H1 (cell line): ENCODE results near the gene GALNT9. TPM values are rescaled to one million over a fixed set of nuclear protein-coding genes. Genes with fewer than 3 reads are reported as not detected.

Experiments used
- CTCF ChIA-PET: fragments of 300-600 bp; sonication (Branson Sonifier 250); formaldehyde crosslinking; loops from one replicate; lab custom pipeline; 2021; ENCODE audit not compliant: partially characterized antibody; lab: Charles Lee
- POLR2A ChIA-PET: fragments of 300-600 bp; sonication (Branson Sonifier 250); formaldehyde crosslinking; loops from one replicate; lab custom pipeline; 2021; ENCODE audit warnings: inconsistent platforms; ENCODE audit not compliant: partially characterized antibody; lab: Charles Lee
- DNase-seq, 2 experiments: peaks; one replicate each; pipeline versions ENCODE4 v3.0.0 to v3.0.0-alpha.2; 2010 to 2022; ENCODE audit warnings: low spot score in 2 of 2, low read depth in 1 of 2, mixed read lengths in 1 of 2
- FAIRE-seq: peaks from 2 replicates; lab custom pipeline; 2011; peaks lifted over from hg19 to GRCh38; lab: Jason Lieb, UNC
- H2AFZ ChIP-seq: 2 replicates; pipeline ENCODE4 v1.8.1; 2012; ENCODE audit warnings: low read length, inconsistent platforms
- H2AK5ac ChIP-seq: 2 replicates; pipeline ENCODE4 v1.6.1; 2013; ENCODE audit warnings: low read depth, low read length
- H2BK120ac ChIP-seq: replicated peaks from 2 replicates; pipeline ENCODE3; 2013; ENCODE audit warnings: low read depth, low read length, inconsistent platforms
- H2BK12ac ChIP-seq: 2 replicates; pipeline ENCODE4 v1.6.1; 2013; ENCODE audit warnings: low read depth, low read length
- H2BK15ac ChIP-seq: 2 replicates; pipeline ENCODE4 v1.6.1; 2013; ENCODE audit warnings: low read length
- H2BK20ac ChIP-seq: 2 replicates; pipeline ENCODE4 v1.6.1; 2013; ENCODE audit warnings: low read length
- H2BK5ac ChIP-seq: 2 replicates; pipeline ENCODE4 v1.6.1; 2013; ENCODE audit warnings: low read depth, low read length
- H3K14ac ChIP-seq: 2 replicates; pipeline ENCODE4 v1.6.1; 2013; ENCODE audit warnings: inconsistent platforms; ENCODE audit not compliant: insufficient read length
- H3K18ac ChIP-seq: 2 replicates; pipeline ENCODE4 v1.6.1; 2013; ENCODE audit warnings: low read length; ENCODE audit errors: extremely low read depth
- H3K23ac ChIP-seq: 2 replicates; pipeline ENCODE4 v1.6.1; 2013; ENCODE audit warnings: inconsistent platforms; ENCODE audit not compliant: insufficient read length
- H3K23me2 ChIP-seq: 2 replicates; pipeline ENCODE4 v1.6.1; 2013; ENCODE audit warnings: low read depth, low read length
- H3K27ac ChIP-seq: 2 replicates; pipeline ENCODE4 v1.6.1; 2011; ENCODE audit warnings: low read depth, low read length, inconsistent platforms
- H3K27me3 ChIP-seq, 4 experiments: replicated peaks in 1 of 4; 1 replicate in 1 of 4; 2 replicates in 3 of 4; pipeline versions ENCODE4 v1.6.1 to v1.8.1; 2011 to 2013; ENCODE audit warnings: low read length in 3 of 4, mild to moderate bottlenecking in 3 of 4, inconsistent platforms in 2 of 4, mixed read lengths in 2 of 4, moderate library complexity in 1 of 4; ENCODE audit not compliant: control insufficient read depth in 3 of 4, insufficient read depth in 3 of 4; ENCODE audit errors: extremely low read depth in 1 of 4
- H3K36me3 ChIP-seq, 4 experiments: 2 replicates each; pipeline versions ENCODE4 v1.6.1 to v1.8.1; 2011 to 2013; ENCODE audit warnings: mild to moderate bottlenecking in 4 of 4, low read length in 3 of 4, moderate library complexity in 2 of 4, control low read depth in 1 of 4, inconsistent platforms in 1 of 4; ENCODE audit not compliant: insufficient read depth in 4 of 4, control insufficient read depth in 2 of 4
- H3K4ac ChIP-seq: replicated peaks from 2 replicates; pipeline ENCODE3; 2013; ENCODE audit warnings: low read length, low read depth, mixed read lengths, inconsistent platforms; ENCODE audit not compliant: insufficient read length
- H3K4me1 ChIP-seq, 4 experiments: replicated peaks in 1 of 4; 1 replicate in 1 of 4; 2 replicates in 3 of 4; pipeline versions ENCODE4 v1.6.1 to v1.8.1; 2011 to 2013; ENCODE audit warnings: low read length in 3 of 4, inconsistent platforms in 2 of 4, mixed read lengths in 1 of 4; ENCODE audit not compliant: insufficient read depth in 4 of 4, control insufficient read depth in 3 of 4
- H3K4me2 ChIP-seq, 2 experiments: 2 replicates each; pipeline versions ENCODE4 v1.6.1 to v1.8.1; 2011 to 2013; ENCODE audit warnings: low read depth in 2 of 2, low read length in 2 of 2, control low read depth in 1 of 2, inconsistent platforms in 1 of 2, mild to moderate bottlenecking in 1 of 2; ENCODE audit not compliant: insufficient read depth in 1 of 2
- H3K4me3 ChIP-seq, 4 experiments: fragments of 200-600, 300-600 bp in 1 of 4; sonication (generic), shearing (Covaris generic), sonication (Bioruptor Twin) in 1 of 4; 2 replicates each; pipeline versions ENCODE4 v1.5.1 to v1.8.1; 2011 to 2016; ENCODE audit warnings: low read length in 4 of 4, low read depth in 3 of 4, control low read depth in 2 of 4, inconsistent platforms in 2 of 4, mild to moderate bottlenecking in 2 of 4, mixed read lengths in 1 of 4, moderate library complexity in 1 of 4; ENCODE audit not compliant: insufficient read depth in 2 of 4; ENCODE audit errors: extremely low read depth in 1 of 4
- H3K56ac ChIP-seq: replicated peaks from 2 replicates; pipeline ENCODE3; 2013; ENCODE audit warnings: low read depth, mild to moderate bottlenecking, mixed read lengths, low read length, inconsistent platforms; ENCODE audit not compliant: insufficient read length
- H3K79me1 ChIP-seq: 2 replicates; pipeline ENCODE4 v1.6.1; 2013; ENCODE audit warnings: low read depth, low read length, control low read depth
- H3K79me2 ChIP-seq, 2 experiments: 2 replicates each; pipeline versions ENCODE4 v1.6.1 to v1.8.1; 2012 to 2013; ENCODE audit warnings: low read length in 2 of 2, mild to moderate bottlenecking in 2 of 2, inconsistent platforms in 1 of 2; ENCODE audit not compliant: insufficient read depth in 2 of 2, control insufficient read depth in 1 of 2
- H3K9ac ChIP-seq, 4 experiments: replicated peaks in 1 of 4; 1 replicate in 1 of 4; 2 replicates in 3 of 4; pipeline versions ENCODE4 v1.6.1 to v1.8.1; 2011 to 2013; ENCODE audit warnings: low read depth in 3 of 4, low read length in 3 of 4, control low read depth in 2 of 4, mild to moderate bottlenecking in 2 of 4, moderate library complexity in 2 of 4, inconsistent platforms in 1 of 4; ENCODE audit errors: extremely low read depth in 1 of 4
- H3K9me3 ChIP-seq, 2 experiments: 2 replicates each; pipeline versions ENCODE4 v1.6.1 to v1.8.1; 2012 to 2013; ENCODE audit warnings: mild to moderate bottlenecking in 2 of 2, moderate library complexity in 2 of 2, control low read depth in 1 of 2, inconsistent platforms in 1 of 2, low read depth in 1 of 2, low read length in 1 of 2, mixed read lengths in 1 of 2; ENCODE audit not compliant: insufficient read depth in 2 of 2
- H4K20me1 ChIP-seq, 2 experiments: replicated peaks in 1 of 2; 2 replicates each; pipeline versions ENCODE3 to v1.8.1; 2011 to 2013; ENCODE audit warnings: inconsistent platforms in 2 of 2, low read length in 2 of 2, mild to moderate bottlenecking in 1 of 2; ENCODE audit not compliant: insufficient read depth in 2 of 2, control insufficient read depth in 1 of 2
- H4K5ac ChIP-seq: 2 replicates; pipeline ENCODE4 v1.6.1; 2013; ENCODE audit warnings: low read length, low read depth, mixed read lengths, inconsistent platforms; ENCODE audit not compliant: insufficient read length
- H4K8ac ChIP-seq: 2 replicates; pipeline ENCODE4 v1.8.0; 2013; ENCODE audit warnings: mild to moderate bottlenecking, moderate library complexity, low read length, inconsistent platforms; ENCODE audit not compliant: insufficient read depth; ENCODE audit errors: extremely low read depth
- H4K91ac ChIP-seq: replicated peaks from 2 replicates; pipeline ENCODE3; 2013; ENCODE audit warnings: low read length, mixed read lengths, inconsistent platforms; ENCODE audit not compliant: insufficient read length
- EGR1 ChIP-seq: IDR thresholded peaks from 2 replicates; pipeline ENCODE4 v1.6.1; 2011; ENCODE audit warnings: low read depth, low read length, borderline replicate concordance
- WGBS, 2 experiments: shearing (Covaris generic) in 1 of 2; methylation state at CpG; one replicate each; pipeline versions ENCODE4 v1.1.6 to v1.1.7; 2013 to 2015; ENCODE audit warnings: low lambda C conversion rate in 2 of 2, mixed read lengths in 2 of 2, inconsistent platforms in 1 of 2, low coverage in 1 of 2, missing lambda C conversion rate in 1 of 2; ENCODE audit not compliant: insufficient replicate concordance in 2 of 2, insufficient coverage in 1 of 2, insufficient read length in 1 of 2; ENCODE audit errors: extremely low coverage in 1 of 2, missing lambda C conversion rate in 1 of 2; 5-methylcytosine and 5-hydroxymethylcytosine counted together
- polyA plus RNA-seq, 7 experiments: library from polyadenylated mRNA; depleted of rRNA in 3 of 7; stranded (reverse) in 5 of 7; unstranded in 2 of 7; fragments of >200 nt in 5 of 7; fragments of 200-250 nt in 2 of 7; gene quantifications; 1 replicate in 5 of 7; 2 replicates in 1 of 7; 4 replicates in 1 of 7; pipeline versions ENCODE4 v1.2.1 to v1.2.3, GENCODE V29; 2011 to 2013; ENCODE audit warnings: missing spikeins in 2 of 7, mixed read lengths in 2 of 7
- total RNA-seq: library from RNA; stranded (reverse); fragmentation: NEBNext Ultra II Directional; extraction: Animal tissue kit (Norgen Biotek cat#: 25700); gene quantifications from 2 replicates; pipeline ENCODE4 v1.2.1, GENCODE V29; 2021
- TF ChIP-seq, protein P1 (sequence below), 3 experiments: IDR thresholded peaks; 1 replicate in 2 of 3; 2 replicates in 1 of 3; pipeline versions ENCODE4 v1.5.1 to v1.6.1; 2011; ENCODE audit warnings: low read length in 3 of 3, mild to moderate bottlenecking in 3 of 3, inconsistent platforms in 2 of 3, low read depth in 1 of 3, moderate library complexity in 1 of 3; ENCODE audit not compliant: insufficient read depth in 1 of 3; ENCODE audit errors: control extremely low read depth in 1 of 3

GALNT9 gene
- total and polyA plus RNA-seq, 2 of the 8 experiments (the other 6 are each of a cell fraction or from before 2014, with no cell fraction given) = 2.0 to 3.6 TPM

DNA sequence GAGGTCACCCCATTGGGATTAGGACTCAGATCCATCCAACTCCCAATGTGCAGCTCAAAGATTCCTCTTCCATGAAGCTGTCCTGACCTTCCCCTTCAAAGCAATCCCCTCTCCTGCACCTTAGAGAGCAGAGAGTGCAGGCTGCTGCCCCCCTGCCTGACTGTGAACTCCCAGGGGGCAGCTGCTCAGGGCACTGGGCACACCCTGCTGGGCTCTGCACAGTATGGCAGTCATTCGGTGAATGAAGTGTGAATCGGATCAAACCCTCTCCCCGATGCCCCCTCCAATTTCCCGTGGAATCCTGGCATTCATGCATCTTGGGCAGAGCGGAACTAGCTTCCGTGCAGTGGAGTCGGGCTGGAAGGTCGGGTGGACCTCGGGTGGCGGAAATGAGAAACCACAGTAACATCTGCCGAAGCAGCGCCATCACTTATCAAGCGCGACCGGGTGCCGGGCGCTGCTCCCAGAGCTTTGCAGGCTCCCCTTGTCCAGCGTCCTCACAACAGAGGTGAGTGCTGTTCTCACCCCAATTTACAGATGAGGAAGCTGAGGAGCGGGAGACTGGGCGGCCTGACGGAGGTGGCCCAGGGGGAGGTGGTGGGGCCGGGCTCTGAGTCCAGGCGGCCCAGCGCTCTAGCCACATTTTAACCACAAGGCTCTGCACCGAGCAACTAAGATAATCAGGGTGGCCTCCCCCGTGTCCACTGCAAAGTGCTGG lies 14.7 kb downstream of the GALNT9 start:
- no peak overlapping the region for H3K4ac ChIP-seq
- no peak overlapping the region for H2BK20ac ChIP-seq
- H4K20me1 ChIP-seq = peaks cover 0 to 3% of the 10 kb centered on the region in 2 experiments
- H3K79me2 ChIP-seq = no peaks in the 10 kb centered on the region
- H3K23ac ChIP-seq = no peak overlapping the region
- no peak overlapping the region for H4K91ac ChIP-seq
- POLR2A ChIA-PET = no interaction called here
- no peaks in the 10 kb centered on the region for H3K79me1 ChIP-seq
- no peak overlapping the region for H2AK5ac ChIP-seq
- no peak overlapping the region for H3K56ac ChIP-seq
- H4K8ac ChIP-seq = no peak overlapping the region
- no peak overlapping the region for H2BK15ac ChIP-seq
- H2BK5ac ChIP-seq = no peak overlapping the region
- H3K9me3 ChIP-seq = peaks cover 0 to 12% of the 10 kb centered on the region in 2 experiments; a peak in 2 of 4 replicates
- H3K4me2 ChIP-seq = no peak overlapping the region
- no peak overlapping the region for H3K18ac ChIP-seq
- FAIRE-seq (no peak), DNase-seq (no peak)
- no peak overlapping the region for H3K9ac ChIP-seq
- peaks cover 2 to 18% (median 8%) of the 10 kb centered on the region in 4 experiments; a peak in 5 of 7 replicates for H3K27me3 ChIP-seq
- WGBS, 2 experiments = 90% methylated on average over 24 of the region's 26 CpGs; no CpG with 5 or more reads in 1 of the 2 experiments
- TF ChIP-seq EGR1 = no peak
- TF ChIP-seq, protein P1, sequence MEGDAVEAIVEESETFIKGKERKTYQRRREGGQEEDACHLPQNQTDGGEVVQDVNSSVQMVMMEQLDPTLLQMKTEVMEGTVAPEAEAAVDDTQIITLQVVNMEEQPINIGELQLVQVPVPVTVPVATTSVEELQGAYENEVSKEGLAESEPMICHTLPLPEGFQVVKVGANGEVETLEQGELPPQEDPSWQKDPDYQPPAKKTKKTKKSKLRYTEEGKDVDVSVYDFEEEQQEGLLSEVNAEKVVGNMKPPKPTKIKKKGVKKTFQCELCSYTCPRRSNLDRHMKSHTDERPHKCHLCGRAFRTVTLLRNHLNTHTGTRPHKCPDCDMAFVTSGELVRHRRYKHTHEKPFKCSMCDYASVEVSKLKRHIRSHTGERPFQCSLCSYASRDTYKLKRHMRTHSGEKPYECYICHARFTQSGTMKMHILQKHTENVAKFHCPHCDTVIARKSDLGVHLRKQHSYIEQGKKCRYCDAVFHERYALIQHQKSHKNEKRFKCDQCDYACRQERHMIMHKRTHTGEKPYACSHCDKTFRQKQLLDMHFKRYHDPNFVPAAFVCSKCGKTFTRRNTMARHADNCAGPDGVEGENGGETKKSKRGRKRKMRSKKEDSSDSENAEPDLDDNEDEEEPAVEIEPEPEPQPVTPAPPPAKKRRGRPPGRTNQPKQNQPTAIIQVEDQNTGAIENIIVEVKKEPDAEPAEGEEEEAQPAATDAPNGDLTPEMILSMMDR (IDR thresholded peaks at IDR 0.05; ENCODE audit: control extremely low read depth in 1 of 3, insufficient read depth in 1 of 3, low read depth in 1 of 3, low read length in 3 of 3) = peak in 1 of 3 experiments; percentile 17; a peak in 1 of 4 replicates
- H3K36me3 ChIP-seq = no peaks in the 10 kb centered on the region
- H3K14ac ChIP-seq = no peak overlapping the region
- no peak overlapping the region for H3K4me3 ChIP-seq
- H4K5ac ChIP-seq = no peak overlapping the region
- H2BK12ac ChIP-seq = no peak overlapping the region
- H2AFZ ChIP-seq = no peak overlapping the region
- H2BK120ac ChIP-seq = no peak overlapping the region
- no peaks in the 10 kb centered on the region for H3K4me1 ChIP-seq
- peaks cover 13% of the 10 kb centered on the region; the same call in 1 of the 2 replicates for H3K23me2 ChIP-seq
- no peak overlapping the region for H3K27ac ChIP-seq
- CTCF ChIA-PET = no interaction called here
